ENCODE data around the gene POU2F3.
"Not testable (repeated sequence)": the region's sequence is repeated elsewhere in the genome, so short reads cannot be mapped to it uniquely, and the experiment has no call there.

POU2F3 gene

DNA sequence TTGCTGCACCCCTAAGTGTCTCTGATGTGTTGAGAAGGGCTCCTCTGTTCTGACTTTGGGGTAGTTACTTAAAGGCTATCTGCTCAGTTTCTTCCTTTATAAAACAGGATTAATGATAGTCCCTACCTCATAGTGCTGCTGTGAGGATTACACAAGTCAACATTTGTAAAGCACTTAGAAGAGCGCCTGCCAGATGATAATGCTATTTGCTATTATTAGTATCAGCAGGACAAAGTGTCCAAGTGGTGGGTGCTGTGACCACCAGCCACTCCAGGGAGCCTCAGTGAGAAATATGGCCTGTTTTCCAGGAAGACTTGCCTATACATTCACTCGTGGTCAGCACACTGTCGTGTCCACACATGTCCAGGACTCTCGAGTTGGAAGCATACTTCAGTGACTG lies 16.2 kb downstream of the POU2F3 start:
- no peak for DNase-seq

GRCh38 chr11:120256779-120257178 lies 16.8 kb downstream of the POU2F3 start:
- no peak for DNase-seq

GRCh38 chr11:120257346-120257745 lies 17.4 kb downstream of the POU2F3 start:
- DNase-seq, result no peak

DNA sequence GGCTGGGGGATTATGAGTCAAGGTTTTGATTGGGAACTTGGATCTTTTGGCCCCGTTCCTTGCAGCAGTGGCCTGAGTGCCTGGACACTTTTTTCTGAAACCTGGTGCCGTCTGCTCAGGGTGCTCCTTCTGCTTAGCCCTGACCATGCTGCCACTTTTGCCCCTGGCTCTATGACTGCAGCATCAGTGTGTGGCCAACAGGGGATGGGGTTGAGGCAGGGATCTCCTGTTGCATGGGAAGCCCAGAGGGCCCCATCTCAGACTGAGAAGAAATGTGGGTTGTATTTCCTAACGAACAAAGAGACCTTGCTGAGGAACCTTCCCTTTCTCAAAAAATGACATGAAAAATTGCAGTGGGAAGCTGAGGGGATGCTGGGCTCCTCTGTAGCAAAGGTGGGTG lies 18.7 kb downstream of the POU2F3 start:
- DNase-seq, result no peak

DNA sequence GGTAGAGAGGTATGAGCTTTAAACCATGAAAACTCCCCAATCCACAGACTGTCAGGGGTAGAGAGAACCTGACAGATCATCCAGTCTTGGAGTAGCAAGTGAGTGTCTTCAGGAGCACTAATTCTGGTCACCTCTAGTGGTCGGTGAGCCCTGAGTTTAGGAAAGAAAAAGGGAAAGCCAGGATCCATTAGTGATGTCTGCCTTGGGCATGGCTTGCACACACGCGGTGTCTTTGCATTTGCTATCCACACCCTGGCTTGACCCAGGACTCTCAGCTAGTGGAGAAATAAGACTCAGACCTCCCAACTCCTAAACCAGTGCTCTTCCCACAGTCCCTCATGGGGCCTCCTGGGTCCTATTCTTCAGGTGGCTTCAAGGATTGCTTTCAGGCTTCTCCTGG lies 19.3 kb downstream of the POU2F3 start:
- DNase-seq, result no peak

GRCh38 chr11:120259988-120260565 lies 20.1 kb downstream of the POU2F3 start:
- DNase-seq, result no peak

DNA sequence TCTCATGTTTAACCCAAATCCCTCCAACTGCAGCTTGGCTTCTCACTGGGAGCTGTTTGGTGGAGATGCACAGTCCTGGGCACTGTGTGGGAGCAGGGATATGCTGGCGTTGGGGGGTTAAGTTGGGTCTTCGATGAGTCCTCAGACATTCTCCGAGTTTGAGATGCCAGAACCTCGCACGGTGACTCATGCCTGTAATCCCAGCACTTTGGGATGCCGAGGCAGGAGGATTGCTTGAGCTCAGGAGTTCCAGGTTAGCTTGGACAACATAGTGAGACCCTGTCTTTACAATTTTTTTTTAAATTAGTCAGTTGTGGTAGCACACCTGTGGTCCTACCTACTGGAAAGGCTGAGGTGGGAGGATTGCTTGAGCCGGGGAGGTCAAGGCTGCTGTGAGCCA lies 20.7 kb downstream of the POU2F3 start:
- no peak for DNase-seq

GRCh38 chr11:120261321-120261720 lies 21.4 kb downstream of the POU2F3 start:
- DNase-seq, result no peak

- DNase-seq, result no peak
Observed at GRCh38 chr11:120261931-120262330, 22.0 kb downstream of the POU2F3 start.

DNA sequence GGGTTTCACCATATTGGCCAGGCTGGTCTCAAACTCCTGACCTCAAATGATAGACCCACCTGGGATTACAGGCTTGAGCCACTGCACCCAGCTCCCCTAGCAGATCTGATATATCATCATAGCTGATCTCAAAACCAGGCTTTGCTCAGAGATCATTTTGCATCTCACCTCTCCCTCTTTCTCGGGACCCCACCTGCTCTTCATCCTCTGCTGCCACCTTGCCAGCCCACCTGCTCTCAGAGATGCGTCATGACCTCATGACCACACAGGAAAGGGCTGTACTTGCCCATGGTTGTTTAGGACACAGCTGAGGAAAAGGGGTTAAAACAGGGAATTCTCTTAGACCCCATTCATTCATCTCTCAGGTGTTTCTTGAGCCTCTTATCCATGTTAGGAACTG lies 27.4 kb downstream of the POU2F3 start:
- no peak for DNase-seq

- DNase-seq, result no peak
Observed at GRCh38 chr11:120268686-120269085, 28.7 kb downstream of the POU2F3 start.

DNA sequence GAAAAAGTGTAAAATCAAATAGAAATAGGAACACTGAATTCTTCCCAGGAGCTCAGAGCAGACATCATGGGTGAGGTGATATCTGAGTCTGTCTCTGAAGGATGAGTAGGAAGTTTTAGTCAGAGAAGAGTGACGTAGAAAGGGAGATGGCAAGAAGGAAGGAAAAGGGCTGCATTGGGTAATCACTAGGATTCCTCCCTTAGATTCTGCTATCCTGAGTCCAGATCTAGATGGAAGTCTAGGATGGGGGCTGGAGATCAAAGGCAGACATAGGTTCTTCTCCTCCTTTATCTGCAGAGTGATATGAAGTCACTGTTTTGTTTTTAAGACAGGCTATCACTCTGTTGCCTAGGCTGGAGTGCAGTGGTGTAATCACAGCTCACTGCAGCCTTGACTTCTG lies 30.4 kb downstream of the POU2F3 start:
- no peak for DNase-seq

DNA sequence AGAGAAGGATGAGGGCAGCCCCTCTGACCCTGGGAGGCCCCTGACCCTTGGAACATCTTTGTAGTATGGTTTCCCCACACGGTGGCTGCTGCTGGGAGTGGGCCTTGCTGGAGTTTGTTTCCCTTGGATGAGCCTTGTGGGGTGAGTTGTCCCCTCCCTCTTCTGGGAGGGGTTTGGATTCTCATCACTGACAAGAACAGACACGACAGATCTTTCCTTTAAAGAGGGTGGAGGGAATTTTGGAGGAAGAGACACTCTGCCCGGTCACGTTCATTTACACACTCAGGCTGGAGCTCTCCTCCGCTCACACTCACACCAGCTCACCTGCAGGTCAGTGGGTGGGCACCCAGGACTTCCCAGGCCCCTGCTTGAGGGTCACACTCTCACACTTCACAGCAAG lies 31.7 kb downstream of the POU2F3 start:
- DNase-seq, result no peak

GRCh38 chr11:120272303-120272702 lies 32.4 kb downstream of the POU2F3 start:
- DNase-seq, result no peak

- no peak for DNase-seq
Observed at GRCh38 chr11:120273432-120273831, 33.5 kb downstream of the POU2F3 start.

DNA sequence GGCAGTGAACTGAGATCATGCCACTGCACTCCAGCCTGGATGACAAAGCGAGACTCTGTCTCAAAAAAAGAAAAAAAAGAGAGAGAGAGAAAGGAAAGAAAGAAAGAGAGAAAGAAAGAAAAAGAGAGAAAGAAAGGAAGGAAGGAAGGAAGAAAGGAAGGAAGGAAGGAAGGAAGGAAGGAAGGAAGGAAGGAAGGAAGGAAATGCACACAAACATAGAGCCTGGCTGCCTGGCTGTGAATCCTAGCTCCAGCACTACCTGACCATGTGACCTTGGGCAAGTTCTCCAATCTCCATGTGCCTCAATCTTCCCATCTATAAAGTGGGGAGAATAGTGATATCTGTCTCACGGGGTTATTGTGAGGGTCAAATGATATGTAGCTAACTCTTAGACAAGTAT lies 34.0 kb downstream of the POU2F3 start:
- not testable (repeated sequence) for DNase-seq

DNA sequence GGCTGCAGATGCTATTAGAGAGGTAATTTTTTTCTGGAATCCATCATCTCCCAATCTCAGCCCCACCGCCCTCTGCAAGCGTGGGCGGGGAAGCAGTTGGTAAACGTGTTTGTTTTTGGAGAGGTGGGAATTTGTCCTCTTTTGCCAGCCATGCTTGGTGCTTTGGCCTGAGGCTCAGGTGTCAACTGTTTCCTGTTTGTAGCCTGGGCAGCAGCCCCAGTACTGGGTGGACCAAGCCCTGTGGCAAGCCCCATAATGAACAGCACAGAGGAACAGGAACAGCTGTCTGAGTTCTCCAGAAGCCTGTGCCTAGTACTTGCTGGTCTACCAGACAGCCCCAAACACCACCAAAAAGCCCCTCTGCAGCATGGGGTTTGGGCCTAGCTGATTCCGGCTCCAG lies 39.6 kb downstream of the POU2F3 start:
- DNase-seq, result no peak

- no peak for DNase-seq
Observed at GRCh38 chr11:120280600-120281051, 40.7 kb downstream of the POU2F3 start.

DNA sequence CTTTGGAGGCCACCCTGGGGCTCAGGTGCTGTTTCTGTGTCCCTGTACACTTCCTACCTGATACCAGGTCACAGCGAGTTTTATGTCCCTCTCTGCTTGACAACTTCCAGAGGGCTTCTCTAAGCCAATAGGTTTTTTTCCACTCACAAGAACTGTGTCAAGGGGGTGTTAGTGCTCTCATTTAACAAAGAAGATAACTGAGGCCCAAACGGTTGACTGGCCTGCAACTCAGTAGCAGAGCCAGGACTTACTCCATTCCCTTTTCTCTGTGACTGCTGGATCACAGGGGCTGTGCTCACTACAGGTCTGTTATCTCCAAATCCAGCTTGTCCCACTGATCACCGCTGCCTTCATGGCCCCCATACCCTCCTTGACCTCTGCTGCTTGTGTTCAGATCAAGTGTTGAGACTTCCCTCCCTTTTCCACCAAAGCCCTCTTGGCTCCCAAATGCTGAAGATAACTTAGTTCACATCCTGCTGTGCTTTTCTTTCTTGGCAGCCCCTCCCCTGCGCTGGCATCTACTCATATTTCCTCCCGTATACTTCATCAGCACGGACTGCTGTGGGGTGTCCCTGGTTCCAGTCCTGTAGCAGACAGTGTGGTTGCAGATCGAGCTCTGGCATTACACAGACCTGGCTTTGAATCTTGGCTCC lies 41.3 kb downstream of the POU2F3 start:
- DNase-seq, result no peak

GRCh38 chr11:120283124-120283523 lies 43.2 kb downstream of the POU2F3 start:
- no peak for DNase-seq

DNA sequence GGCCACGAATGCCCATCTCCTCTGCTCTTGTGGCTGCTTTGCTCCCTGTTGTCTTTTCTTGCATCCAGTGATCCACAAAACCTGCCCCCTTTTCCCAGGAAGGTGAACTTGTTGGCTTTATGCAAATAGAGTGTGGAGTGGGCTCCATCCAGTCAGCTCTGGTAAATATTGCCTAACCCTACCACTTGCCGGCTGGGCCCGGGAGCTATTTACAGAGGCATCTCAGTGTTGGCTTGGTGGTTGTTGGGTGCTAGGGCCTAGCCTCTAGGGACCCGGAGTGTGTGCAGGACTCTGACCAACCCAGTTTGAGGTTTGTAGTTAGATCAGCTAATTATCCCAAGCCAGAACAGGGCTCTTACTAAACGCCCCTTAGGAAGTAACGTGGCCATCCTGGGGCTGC lies 44.3 kb downstream of the POU2F3 start:
- no peak for DNase-seq

DNA sequence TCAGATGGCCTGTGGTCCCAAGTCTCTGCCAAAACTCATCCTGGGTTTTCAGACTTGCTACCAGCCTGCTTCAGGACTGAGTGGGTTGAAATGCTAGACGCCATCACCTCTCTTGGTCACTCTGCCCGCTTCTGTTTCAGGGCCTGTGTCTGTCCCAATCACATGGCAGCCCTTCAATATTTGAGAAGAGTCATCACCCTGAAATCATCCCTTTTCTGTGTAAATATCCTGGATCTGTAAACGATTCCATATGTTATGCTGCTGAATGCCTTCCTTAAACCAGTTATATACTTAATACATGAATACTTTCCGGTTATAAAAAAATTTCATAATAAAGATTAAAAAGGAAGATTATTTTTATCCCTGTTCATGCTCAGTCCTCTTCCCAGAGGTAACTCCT lies 45.3 kb downstream of the POU2F3 start:
- DNase-seq, result no peak

DNA sequence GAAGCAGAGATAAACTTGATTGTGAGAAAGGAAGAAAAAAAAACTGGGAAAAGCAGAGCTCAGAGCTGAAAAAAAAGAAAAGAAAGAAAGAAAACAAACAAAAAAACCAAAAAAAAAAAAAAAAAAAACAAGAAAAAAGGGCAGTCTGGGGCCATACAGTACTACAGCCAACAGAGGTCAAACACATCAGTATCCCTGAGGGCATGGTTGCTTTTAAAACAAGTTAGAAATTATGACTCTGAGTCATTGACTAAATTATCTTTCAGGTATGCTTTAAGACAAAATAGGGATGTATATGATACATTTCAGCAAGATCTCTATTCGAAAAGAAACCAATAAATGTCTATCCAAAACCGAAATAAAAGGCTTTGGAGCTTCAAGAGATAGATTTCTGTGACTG lies 48.1 kb downstream of the POU2F3 start:
- no peak for DNase-seq

DNA sequence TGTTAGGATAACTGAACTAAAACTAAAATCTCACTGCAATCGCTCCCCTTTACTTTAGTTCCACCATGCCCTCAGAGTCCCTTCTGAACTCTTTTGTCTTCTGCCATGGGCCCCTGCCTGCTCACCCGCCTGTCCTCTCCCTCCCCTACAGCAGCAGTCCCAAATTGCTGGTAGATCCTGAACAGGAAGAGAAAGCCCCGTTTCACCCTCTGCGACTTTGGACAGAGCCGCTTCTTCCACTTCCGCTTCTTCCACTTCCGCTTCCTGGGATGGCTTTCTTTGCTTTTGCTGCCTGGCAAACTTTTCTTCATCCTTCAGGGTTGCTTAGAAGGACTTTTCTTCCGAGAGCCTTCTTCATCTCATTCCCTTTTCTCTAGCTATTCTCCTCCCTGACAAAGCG lies 49.5 kb downstream of the POU2F3 start:
- no peak for DNase-seq

- no peak for DNase-seq
Observed at GRCh38 chr11:120290956-120291355, 51.0 kb downstream of the POU2F3 start.

All from NCI-H2227 treated with DMSO at 0.1 percent for 48 hours (cell line).